NB4 (cell line): Measurements from ENCODE around the gene ZNF316.

Experiments used
- MAX ChIP-seq: IDR thresholded peaks from 2 replicates; pipeline ENCODE4 v1.6.1; 2011; ENCODE audit warnings: low read depth, low read length
- POLR2A ChIP-seq: IDR thresholded peaks from 2 replicates; pipeline ENCODE4 v1.6.1; 2011; ENCODE audit warnings: mild to moderate bottlenecking; ENCODE audit not compliant: insufficient read length; ENCODE audit errors: extremely low read depth
- TF ChIP-seq, protein P1 (sequence below): IDR thresholded peaks from one replicate; pipeline ENCODE4 v1.5.1; 2012; ENCODE audit warnings: low read depth, low read length

DNA sequence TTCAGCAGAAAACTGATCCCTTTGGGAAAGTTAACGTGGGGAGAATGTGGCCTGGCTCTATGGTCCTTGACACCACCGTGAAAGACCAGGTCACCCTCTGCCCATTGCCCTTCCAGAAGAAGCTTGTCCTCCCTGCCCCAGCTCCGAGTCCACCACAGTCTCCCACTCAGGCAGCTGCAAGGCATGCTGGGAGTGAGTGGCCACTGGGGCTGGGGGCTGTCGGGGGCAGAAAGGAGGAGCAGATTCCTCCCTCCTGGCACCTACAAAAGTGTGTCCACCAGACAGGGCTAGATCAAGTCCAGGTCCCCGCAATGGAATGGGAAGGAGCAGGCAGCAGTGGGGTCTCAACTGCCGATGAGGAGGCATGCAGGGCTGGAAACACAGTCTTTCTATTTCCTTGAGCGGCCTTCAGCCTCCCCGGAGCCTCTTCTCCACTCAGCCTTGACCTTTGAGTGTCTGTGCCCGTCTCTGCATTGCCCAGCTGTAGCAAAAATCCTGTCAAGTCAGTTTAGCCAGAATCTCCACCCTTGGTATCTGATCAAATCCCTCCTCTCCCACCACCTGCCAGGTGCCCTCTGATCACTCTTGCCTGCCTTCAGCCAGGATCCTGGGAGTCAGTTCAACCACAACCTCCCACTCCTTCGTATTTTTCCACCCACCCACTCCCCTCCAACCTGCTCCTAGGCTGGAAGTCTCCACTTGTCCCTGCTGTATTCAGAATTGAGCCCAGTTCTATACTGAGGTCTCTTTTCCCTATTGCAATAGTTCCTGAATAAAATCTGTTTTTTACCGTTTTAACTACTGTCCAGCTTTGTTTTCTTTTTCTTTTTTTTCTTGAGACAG is 6.9 kb upstream of the ZNF316 start:
- TF ChIP-seq, protein P1, sequence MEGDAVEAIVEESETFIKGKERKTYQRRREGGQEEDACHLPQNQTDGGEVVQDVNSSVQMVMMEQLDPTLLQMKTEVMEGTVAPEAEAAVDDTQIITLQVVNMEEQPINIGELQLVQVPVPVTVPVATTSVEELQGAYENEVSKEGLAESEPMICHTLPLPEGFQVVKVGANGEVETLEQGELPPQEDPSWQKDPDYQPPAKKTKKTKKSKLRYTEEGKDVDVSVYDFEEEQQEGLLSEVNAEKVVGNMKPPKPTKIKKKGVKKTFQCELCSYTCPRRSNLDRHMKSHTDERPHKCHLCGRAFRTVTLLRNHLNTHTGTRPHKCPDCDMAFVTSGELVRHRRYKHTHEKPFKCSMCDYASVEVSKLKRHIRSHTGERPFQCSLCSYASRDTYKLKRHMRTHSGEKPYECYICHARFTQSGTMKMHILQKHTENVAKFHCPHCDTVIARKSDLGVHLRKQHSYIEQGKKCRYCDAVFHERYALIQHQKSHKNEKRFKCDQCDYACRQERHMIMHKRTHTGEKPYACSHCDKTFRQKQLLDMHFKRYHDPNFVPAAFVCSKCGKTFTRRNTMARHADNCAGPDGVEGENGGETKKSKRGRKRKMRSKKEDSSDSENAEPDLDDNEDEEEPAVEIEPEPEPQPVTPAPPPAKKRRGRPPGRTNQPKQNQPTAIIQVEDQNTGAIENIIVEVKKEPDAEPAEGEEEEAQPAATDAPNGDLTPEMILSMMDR, result no peak
- no peak for TF ChIP-seq MAX
- TF ChIP-seq POLR2A, result no peak
